ENCODE results near the gene RASGRP4.
"Not testable (repeated sequence)": the region's sequence is repeated elsewhere in the genome, so short reads cannot be mapped to it uniquely, and the experiment has no call there.

Gene RASGRP4, protein sequence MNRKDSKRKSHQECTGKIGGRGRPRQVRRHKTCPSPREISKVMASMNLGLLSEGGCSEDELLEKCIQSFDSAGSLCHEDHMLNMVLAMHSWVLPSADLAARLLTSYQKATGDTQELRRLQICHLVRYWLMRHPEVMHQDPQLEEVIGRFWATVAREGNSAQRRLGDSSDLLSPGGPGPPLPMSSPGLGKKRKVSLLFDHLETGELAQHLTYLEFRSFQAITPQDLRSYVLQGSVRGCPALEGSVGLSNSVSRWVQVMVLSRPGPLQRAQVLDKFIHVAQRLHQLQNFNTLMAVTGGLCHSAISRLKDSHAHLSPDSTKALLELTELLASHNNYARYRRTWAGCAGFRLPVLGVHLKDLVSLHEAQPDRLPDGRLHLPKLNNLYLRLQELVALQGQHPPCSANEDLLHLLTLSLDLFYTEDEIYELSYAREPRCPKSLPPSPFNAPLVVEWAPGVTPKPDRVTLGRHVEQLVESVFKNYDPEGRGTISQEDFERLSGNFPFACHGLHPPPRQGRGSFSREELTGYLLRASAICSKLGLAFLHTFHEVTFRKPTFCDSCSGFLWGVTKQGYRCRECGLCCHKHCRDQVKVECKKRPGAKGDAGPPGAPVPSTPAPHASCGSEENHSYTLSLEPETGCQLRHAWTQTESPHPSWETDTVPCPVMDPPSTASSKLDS

DNA sequence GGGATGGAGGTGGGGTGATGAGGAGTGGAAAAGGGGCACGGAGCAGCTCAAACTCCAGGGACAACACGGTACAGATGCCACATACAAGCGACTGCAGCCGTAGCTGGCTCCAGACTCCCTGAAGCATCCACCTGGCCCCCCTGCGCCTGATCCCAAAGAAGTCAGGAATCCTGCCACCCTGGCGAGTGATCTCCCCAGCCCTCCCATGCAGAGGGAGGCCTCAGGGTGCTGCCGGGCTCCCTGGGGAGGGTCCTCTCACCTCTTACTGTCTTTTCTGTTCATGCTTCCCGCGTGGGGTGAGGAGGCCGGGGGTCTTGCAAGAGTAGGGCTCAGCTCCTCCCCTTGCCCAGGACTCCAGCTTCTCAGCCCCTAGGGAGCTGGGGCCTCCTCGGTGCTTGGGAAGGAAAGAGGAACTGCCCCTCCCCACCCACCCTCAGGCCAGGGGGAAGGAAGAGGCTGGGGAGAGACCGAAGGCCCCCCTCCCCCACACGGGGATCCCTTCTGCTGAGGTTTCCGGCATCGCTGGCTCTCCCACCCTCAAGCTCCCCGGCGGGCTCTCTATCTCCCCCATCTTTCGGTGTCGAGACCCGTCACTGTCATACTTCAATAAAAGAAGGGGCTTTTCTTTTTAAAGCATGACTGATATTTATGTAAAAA is at the start of gene RASGRP4:
Gene RASGRP4, minus strand, starts transcription at position 410 of the 657 bp plus-strand sequence. Its CDS starts 128 bp downstream, at position 282.
- no peak for TF ChIP-seq MYC (IDR thresholded peaks at IDR 0.05; ENCODE audit: low read depth, low read length)
- no peak within 1 kb of the TSS for H3K4me3 ChIP-seq (ENCODE audit: low read depth, low read length)
- DNase-seq (ENCODE audit: low read depth): peak; percentile 93

DNA sequence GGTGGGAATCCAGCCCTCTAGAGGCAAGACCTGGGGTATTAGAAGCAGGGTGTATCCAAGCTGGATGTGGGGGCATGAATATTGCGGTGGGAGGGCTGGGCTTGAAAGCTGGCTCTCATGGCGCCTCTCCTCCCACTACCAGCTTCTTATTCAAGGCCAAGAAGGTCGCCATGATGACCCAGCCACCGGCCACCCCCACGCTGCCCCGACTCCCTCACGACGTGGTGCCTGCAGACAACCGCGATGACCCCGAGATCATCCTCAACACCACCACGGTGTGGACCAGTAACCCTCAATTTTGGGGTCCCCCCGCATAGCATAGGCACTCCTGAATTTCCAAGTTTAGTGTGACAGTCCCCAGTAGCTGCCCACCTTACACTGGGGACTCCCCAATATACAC is 49.2 kb upstream of the RASGRP4 start:
- TF ChIP-seq MYC (IDR thresholded peaks at IDR 0.05; ENCODE audit: low read depth, low read length) (no peak), POLR2A (IDR thresholded peaks at IDR 0.05; ENCODE audit: extremely low read depth, insufficient read length) (no peak)
- TF ChIP-seq, protein P1, sequence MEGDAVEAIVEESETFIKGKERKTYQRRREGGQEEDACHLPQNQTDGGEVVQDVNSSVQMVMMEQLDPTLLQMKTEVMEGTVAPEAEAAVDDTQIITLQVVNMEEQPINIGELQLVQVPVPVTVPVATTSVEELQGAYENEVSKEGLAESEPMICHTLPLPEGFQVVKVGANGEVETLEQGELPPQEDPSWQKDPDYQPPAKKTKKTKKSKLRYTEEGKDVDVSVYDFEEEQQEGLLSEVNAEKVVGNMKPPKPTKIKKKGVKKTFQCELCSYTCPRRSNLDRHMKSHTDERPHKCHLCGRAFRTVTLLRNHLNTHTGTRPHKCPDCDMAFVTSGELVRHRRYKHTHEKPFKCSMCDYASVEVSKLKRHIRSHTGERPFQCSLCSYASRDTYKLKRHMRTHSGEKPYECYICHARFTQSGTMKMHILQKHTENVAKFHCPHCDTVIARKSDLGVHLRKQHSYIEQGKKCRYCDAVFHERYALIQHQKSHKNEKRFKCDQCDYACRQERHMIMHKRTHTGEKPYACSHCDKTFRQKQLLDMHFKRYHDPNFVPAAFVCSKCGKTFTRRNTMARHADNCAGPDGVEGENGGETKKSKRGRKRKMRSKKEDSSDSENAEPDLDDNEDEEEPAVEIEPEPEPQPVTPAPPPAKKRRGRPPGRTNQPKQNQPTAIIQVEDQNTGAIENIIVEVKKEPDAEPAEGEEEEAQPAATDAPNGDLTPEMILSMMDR (IDR thresholded peaks at IDR 0.05; ENCODE audit: low read depth, low read length): no peak
- TF ChIP-seq, protein P2, sequence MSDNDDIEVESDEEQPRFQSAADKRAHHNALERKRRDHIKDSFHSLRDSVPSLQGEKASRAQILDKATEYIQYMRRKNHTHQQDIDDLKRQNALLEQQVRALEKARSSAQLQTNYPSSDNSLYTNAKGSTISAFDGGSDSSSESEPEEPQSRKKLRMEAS (IDR thresholded peaks at IDR 0.05; ENCODE audit: low read depth, low read length): no peak
- no peak overlapping the region for H3K4me3 ChIP-seq (ENCODE audit: low read depth, low read length)
- DNase-seq (ENCODE audit: low read depth): no peak

DNA sequence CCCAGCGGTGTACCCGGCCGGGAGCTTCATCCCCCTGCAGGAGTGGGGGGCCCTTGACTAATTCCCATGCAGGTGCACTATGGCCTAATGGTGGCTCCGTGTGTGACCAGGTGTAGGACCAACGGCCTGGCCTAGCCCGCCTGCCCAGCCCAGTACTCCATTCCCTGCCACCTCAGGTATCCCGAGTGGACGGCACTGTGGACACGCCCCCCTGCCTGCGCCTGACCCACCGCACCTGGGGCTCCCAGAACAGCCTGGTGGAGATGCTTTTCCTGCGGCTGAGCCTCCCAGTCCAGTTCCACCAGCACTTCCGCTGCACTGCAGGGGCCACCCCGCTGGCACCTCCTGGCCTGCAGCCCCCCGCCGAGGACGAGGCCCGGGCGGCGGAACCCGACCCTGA is 47.2 kb upstream of the RASGRP4 start:
- TF ChIP-seq MYC (IDR thresholded peaks at IDR 0.05; ENCODE audit: low read depth, low read length): no peak
- TF ChIP-seq, protein P2 (IDR thresholded peaks at IDR 0.05; ENCODE audit: low read depth, low read length): no peak
- TF ChIP-seq, protein P1 (IDR thresholded peaks at IDR 0.05; ENCODE audit: low read depth, low read length): no peak
- no peak for TF ChIP-seq POLR2A (IDR thresholded peaks at IDR 0.05; ENCODE audit: extremely low read depth, insufficient read length)
- no peak overlapping the region for H3K4me3 ChIP-seq (ENCODE audit: low read depth, low read length)
- DNase-seq (ENCODE audit: low read depth): no peak

DNA sequence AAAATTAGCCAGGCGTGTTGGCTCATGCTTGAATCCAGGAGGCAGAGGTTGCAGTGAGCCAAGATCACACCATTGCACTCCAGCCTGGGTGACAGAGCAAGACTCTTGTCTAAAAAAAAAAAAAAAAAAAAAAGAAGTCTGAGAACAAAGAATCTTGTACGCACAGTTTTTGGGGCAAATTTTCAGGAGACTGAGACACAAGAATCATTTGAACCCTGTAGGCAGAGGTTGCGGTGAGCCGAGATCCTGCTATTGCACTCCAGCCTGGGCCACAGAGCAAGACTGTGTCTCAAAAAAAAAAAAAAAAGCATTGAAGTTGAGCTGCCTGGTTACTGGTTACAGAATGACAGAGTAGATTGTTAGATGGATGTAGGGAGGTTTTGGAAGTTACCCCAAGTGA is 46.7 kb upstream of the RASGRP4 start:
- not testable (repeated sequence) for DNase-seq (ENCODE audit: low read depth); H3K4me3 ChIP-seq (ENCODE audit: low read depth, low read length)

DNA sequence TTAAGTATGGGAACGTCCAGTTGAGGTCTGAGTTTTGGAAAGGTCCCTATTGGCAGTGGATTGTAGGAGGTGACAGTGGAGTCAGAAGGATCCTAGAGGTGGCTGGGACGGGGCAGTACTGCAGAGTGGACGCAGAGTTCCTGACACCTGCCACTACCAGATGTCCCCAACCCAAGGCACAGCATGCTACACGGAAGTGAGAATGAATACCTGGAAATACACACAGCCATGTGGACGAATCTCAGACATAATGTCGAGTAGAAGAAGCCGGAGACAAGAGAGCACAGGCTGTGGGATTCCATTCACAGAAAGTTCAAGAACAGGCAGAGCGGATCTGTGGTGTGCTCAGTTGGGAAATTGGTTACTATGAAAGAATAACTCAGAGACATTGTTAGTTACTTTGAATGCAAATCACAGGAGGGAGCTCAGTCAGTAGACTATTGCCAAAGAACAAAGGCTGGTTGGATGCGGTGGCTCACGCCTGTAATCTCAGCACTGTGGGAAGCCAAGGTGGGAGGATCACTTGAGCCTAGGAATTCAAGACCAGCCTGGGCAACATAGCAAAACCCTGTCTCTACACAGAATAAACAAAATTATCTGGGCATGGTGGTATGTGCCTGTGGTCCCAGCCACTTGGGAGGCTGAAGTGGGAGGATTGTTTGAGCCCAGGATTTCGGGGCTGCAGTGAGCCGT is 44.9 kb upstream of the RASGRP4 start:
- no peak overlapping the region for H3K4me3 ChIP-seq (ENCODE audit: low read depth, low read length)
- no peak for TF ChIP-seq POLR2A (IDR thresholded peaks at IDR 0.05; ENCODE audit: extremely low read depth, insufficient read length)
- TF ChIP-seq, protein P2 (IDR thresholded peaks at IDR 0.05; ENCODE audit: low read depth, low read length): no peak
- no peak for TF ChIP-seq MYC (IDR thresholded peaks at IDR 0.05; ENCODE audit: low read depth, low read length)
- TF ChIP-seq, protein P1 (IDR thresholded peaks at IDR 0.05; ENCODE audit: low read depth, low read length): no peak
- DNase-seq (ENCODE audit: low read depth): no peak

DNA sequence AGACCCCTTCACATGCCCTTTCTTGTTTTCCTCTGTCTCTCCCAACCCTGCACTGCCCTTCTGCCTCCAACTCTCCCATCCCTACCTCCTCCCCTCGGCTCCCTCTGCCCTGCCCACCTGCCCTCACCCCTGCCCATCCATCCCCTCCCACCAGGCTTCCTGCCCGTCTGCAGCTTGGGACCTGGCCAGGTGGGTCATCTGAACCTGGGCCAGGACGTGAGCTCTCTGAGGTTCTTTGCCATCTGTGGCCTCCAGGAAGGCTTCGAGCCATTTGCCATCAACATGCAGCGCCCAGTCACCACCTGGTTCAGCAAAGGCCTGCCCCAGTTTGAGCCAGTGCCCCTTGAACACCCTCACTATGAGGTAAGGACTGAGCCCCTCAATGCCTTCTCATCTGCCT is 43.1 kb upstream of the RASGRP4 start:
- H3K4me3 ChIP-seq (ENCODE audit: low read depth, low read length): no peak overlapping the region
- TF ChIP-seq, protein P1 (IDR thresholded peaks at IDR 0.05; ENCODE audit: low read depth, low read length): no peak
- TF ChIP-seq, protein P2 (IDR thresholded peaks at IDR 0.05; ENCODE audit: low read depth, low read length): no peak
- TF ChIP-seq MYC (IDR thresholded peaks at IDR 0.05; ENCODE audit: low read depth, low read length) (no peak), POLR2A (IDR thresholded peaks at IDR 0.05; ENCODE audit: extremely low read depth, insufficient read length) (no peak)

More for the DNA sequence above, 43.1 kb upstream of the RASGRP4 start:
- no peak for DNase-seq (ENCODE audit: low read depth)
